ENCODE results near the gene UGT1A9.

UGT1A9 gene

GRCh38 chr2:233801357-233802131 is 129.8 kb downstream of the UGT1A9 start:
- TF ChIP-seq, protein P1, sequence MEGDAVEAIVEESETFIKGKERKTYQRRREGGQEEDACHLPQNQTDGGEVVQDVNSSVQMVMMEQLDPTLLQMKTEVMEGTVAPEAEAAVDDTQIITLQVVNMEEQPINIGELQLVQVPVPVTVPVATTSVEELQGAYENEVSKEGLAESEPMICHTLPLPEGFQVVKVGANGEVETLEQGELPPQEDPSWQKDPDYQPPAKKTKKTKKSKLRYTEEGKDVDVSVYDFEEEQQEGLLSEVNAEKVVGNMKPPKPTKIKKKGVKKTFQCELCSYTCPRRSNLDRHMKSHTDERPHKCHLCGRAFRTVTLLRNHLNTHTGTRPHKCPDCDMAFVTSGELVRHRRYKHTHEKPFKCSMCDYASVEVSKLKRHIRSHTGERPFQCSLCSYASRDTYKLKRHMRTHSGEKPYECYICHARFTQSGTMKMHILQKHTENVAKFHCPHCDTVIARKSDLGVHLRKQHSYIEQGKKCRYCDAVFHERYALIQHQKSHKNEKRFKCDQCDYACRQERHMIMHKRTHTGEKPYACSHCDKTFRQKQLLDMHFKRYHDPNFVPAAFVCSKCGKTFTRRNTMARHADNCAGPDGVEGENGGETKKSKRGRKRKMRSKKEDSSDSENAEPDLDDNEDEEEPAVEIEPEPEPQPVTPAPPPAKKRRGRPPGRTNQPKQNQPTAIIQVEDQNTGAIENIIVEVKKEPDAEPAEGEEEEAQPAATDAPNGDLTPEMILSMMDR (IDR thresholded peaks at IDR 0.05; ENCODE audit: low read length, missing control alignments), result no peak
- DNase-seq (ENCODE audit: low read depth), result peak; percentile 24
- no peak overlapping the region for H3K4me3 ChIP-seq (replicated peaks; ENCODE audit: low read depth, low read length)

GRCh38 chr2:233802132-233802815 is 130.6 kb downstream of the UGT1A9 start:
- H3K4me3 ChIP-seq (replicated peaks; ENCODE audit: low read depth, low read length), result no peak overlapping the region
- no peak for DNase-seq (ENCODE audit: low read depth)
- TF ChIP-seq, protein P1 (IDR thresholded peaks at IDR 0.05; ENCODE audit: low read length, missing control alignments), result no peak

GRCh38 chr2:233803292-233803911 is 131.7 kb downstream of the UGT1A9 start:
- no peak overlapping the region for H3K4me3 ChIP-seq (replicated peaks; ENCODE audit: low read depth, low read length)
- DNase-seq (ENCODE audit: low read depth), result no peak
- TF ChIP-seq, protein P1 (IDR thresholded peaks at IDR 0.05; ENCODE audit: low read length, missing control alignments), result no peak

GRCh38 chr2:233803994-233804393 is 132.3 kb downstream of the UGT1A9 start:
- TF ChIP-seq, protein P1 (IDR thresholded peaks at IDR 0.05; ENCODE audit: low read length, missing control alignments), result no peak
- DNase-seq (ENCODE audit: low read depth), result no peak
- no peak overlapping the region for H3K4me3 ChIP-seq (replicated peaks; ENCODE audit: low read depth, low read length)

DNA sequence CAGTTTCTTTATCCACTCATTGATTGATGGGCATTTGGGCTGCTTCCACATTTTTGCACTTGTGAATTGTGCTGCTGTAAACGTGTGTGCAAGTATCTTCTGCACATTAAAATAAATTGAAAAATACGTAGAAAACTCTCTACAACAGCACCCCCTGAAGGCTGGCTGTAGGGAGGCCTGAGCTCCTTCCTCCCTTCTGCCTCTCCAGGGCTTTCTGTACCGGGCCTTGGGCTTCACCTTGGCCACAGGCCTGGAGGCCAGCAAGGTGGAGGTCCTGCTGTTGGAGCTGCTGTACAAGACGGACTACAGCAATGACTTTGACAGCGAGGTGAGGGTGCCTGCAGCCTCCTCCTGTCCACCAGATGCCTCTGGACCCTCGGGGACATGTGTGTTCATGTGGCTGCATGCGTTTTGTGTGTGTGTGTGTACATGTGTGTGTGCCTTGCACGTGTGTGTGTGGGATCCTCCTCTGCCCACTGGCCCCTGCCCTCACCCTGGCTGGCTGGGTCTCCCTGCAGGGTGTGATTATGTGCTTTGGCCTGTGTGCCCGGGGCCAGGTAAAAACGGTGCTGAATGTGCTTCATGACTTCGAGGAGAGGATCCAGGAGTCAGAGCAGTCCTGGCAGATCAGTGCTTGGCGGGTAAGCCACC is 135.6 kb downstream of the UGT1A9 start:
- TF ChIP-seq, protein P1 (IDR thresholded peaks at IDR 0.05; ENCODE audit: low read length, missing control alignments), result no peak
- DNase-seq (ENCODE audit: low read depth), result no peak

DNA sequence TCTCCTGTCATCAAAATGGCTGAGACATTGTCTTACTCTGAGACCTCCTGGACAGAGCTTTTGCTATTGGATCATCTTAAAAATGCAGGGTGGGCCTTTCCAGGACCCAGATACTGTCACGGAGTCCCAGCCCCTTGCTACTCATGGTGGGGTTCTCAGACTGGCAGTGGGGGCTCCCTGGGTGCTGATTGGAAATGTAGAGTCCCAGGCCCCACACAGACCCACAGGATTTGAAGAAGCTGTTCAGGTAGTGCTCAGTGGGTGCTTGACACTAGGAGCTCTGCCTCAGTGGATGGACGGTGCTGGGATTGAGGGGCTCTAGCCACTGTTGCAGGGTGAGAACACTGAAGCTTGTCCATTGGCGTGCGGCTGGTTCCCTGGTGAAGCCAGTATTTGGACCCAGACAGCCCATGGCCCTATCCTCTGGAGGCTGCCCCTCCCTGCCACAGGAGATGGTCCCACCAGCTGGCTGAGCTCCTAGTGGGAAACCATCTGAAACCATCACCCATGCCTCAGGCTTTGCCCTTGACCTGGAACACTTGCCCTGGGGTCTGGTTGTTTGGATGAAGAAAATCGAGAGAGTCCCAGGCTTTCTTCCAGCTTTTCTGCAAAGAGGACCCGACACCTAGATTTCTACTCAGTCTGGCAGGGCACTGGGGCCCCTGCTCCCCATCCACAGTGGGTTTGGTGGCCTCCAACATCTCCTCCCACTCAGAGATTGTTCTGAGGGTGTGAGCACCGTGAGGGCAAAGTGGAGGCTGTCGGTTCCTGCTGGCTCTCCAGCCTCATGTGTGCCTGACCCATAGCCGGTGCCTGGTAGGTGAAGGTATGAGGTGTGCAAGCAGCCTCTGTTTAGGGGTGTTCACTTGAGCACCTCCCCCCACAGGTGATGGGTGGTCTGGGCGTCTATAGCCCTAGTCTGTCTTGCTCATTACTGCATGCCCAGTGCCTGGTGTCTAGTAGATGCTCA is 136.6 kb downstream of the UGT1A9 start:
- no peak for DNase-seq (ENCODE audit: low read depth)
- TF ChIP-seq, protein P1 (IDR thresholded peaks at IDR 0.05; ENCODE audit: low read length, missing control alignments), result no peak

More for the DNA sequence above, 135.6 kb downstream of the UGT1A9 start:
- H3K4me3 ChIP-seq (replicated peaks; ENCODE audit: low read depth, low read length), result no peak overlapping the region

More for the DNA sequence above, 136.6 kb downstream of the UGT1A9 start:
- no peak overlapping the region for H3K4me3 ChIP-seq (replicated peaks; ENCODE audit: low read depth, low read length)

All from fibroblast of pulmonary artery (primary cell).